ENCODE results near the gene RRM2.

Gene RRM2

DNA sequence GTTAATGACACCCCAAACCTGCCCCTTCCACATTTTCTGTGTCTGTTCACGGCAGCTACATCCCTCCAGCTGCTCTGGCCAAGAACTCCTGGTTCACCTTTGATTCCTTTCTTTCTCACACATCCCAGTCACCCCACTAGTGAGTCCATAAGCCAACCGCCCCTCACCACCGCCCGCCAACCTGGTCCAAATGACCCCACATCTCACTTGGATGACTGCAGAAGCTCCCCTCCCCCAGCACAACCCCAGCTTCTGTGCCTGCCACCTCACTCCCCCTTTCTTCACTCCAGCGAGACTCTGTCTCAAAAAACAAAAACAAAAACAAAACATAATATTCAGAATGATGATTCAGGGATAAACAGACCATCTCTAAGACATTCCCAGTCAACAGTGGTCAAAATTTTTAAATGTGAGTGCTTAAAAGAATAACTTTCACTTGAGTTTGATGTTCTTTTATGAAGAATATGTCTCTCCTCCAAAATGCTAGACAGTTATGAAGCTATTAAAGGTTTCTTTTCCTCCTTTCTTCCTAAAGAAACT is 45.5 kb upstream of the RRM2 start:
- Histone ChIP-seq H3K36me3 (no peaks in the 10 kb centered on the region), H3K27me3 (no peaks in the 10 kb centered on the region), H3K27ac (no peak overlapping the region), H3K9me3 (no peaks in the 10 kb centered on the region), H3K4me1 (peaks cover 0 to 25% (median 21%) of the 10 kb centered on the region in 4 donors), H3K4me3 (no peak overlapping the region)
- intact Hi-C loops (cut with DNase I; ENCODE audit: low total_unique reads) = no loop called here
- TF ChIP-seq, protein P1, sequence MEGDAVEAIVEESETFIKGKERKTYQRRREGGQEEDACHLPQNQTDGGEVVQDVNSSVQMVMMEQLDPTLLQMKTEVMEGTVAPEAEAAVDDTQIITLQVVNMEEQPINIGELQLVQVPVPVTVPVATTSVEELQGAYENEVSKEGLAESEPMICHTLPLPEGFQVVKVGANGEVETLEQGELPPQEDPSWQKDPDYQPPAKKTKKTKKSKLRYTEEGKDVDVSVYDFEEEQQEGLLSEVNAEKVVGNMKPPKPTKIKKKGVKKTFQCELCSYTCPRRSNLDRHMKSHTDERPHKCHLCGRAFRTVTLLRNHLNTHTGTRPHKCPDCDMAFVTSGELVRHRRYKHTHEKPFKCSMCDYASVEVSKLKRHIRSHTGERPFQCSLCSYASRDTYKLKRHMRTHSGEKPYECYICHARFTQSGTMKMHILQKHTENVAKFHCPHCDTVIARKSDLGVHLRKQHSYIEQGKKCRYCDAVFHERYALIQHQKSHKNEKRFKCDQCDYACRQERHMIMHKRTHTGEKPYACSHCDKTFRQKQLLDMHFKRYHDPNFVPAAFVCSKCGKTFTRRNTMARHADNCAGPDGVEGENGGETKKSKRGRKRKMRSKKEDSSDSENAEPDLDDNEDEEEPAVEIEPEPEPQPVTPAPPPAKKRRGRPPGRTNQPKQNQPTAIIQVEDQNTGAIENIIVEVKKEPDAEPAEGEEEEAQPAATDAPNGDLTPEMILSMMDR (IDR thresholded peaks at IDR 0.05) = no peak
- no peak for DNase-seq

DNA sequence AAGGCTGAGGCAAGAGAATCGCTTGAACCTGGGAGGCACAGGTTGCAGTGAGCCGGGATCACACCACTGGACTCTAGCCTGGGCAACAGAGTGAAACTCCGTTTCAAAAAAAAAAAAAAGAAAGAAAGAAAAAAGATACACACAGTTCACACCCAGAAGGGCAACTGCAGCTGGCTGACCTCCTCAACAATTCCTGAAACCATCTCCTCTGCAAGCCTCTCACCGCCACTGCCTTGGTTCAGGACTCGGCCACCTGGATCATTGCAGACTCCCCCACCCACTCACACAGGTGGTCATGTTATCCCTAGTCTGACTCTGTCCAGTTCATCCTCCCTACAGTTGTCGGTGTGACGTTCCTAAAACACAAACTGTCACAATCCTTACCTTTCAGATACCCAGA is 44.5 kb upstream of the RRM2 start:
- intact Hi-C loops (cut with DNase I; ENCODE audit: low total_unique reads) = no loop called here
- Histone ChIP-seq H3K27ac (peak overlapping the region; percentile 91 to 94), H3K9me3 (no peaks in the 10 kb centered on the region), H3K4me3 (no peak overlapping the region), H3K27me3 (no peaks in the 10 kb centered on the region), H3K4me1 (peaks cover 0 to 26% (median 21%) of the 10 kb centered on the region in 4 donors), H3K36me3 (no peaks in the 10 kb centered on the region)
- TF ChIP-seq, protein P1 (IDR thresholded peaks at IDR 0.05) = no peak
- no peak for DNase-seq

DNA sequence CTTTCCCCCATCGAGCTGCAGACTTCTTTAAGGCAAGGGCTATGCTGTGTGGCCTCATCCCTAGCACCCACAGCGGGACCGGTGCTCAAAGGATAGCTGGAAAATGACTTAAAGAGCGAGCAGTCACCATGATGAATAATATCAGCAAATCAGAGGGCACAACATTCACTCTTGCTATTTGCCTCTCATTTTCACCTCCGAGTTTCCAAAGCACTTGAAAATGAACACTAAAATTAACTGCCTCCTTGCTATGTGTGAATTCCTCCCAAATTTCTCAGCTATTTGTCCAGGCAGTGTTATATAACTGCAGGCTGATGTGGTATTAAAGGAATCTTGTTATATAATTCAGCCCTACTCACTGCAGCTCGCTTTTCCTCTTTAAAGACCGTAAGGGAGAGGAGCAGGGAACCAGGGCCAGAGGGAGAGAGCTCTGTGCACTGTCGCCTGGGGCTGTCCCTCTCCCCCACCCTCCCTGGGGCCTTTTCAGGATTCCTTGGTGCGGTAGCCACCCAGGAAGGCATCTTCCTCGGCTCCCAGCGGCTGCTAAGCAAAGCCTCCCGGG is 43.8 kb upstream of the RRM2 start:
- no peak for DNase-seq
- Histone ChIP-seq H3K36me3 (no peaks in the 10 kb centered on the region), H3K4me1 (peaks cover 0 to 34% (median 28%) of the 10 kb centered on the region in 4 donors), H3K27ac (peak overlapping the region; percentile 91 to 94), H3K4me3 (peak overlapping the region; percentile 71 to 84), H3K9me3 (no peaks in the 10 kb centered on the region), H3K27me3 (no peaks in the 10 kb centered on the region)
- intact Hi-C loops (cut with DNase I; ENCODE audit: low total_unique reads) = no loop called here
- TF ChIP-seq, protein P1 (IDR thresholded peaks at IDR 0.05) = no peak

DNA sequence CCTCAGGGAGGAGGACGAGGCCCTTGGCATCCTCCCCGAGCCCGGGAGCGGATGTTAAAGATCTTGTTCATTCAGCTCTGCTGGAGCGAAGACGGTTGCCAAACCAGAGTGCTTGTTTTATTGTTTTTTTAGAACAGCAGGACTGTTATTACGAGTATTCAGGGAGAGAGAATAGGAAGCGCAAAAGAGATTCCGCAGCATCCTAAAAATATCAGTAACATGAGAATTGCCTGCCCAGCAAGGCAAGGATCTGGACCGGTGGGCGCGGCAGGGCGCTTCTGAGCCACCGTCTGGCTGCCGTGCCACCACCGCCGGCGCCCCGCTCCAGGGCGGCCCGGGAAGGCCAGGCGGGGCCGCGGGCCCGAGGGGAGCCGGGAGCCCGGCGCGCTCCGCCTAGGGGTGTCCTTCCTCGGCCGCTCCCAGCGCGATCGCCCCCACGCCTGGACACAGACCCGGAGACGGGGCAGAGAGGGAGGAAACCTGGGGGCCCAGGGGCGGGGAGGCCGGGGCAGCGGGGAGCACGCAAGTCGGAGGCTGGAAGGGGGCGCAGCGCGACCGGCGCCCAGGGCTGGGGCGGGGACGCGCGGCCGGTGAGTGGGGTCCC is 43.2 kb upstream of the RRM2 start:
- peak; percentile 39 to 75 for DNase-seq
- TF ChIP-seq, protein P1 (IDR thresholded peaks at IDR 0.05) = no peak
- no peaks in the 10 kb centered on the region for H3K9me3 ChIP-seq
- H3K27me3 ChIP-seq = no peaks in the 10 kb centered on the region
- peaks cover 0 to 35% (median 28%) of the 10 kb centered on the region in 4 donors for H3K4me1 ChIP-seq
- H3K4me3 ChIP-seq = peak overlapping the region; percentile 71 to 84
- no peaks in the 10 kb centered on the region for H3K36me3 ChIP-seq
- intact Hi-C loops (cut with DNase I; ENCODE audit: low total_unique reads) = no loop called here
- H3K27ac ChIP-seq = peak overlapping the region; percentile 91 to 94

DNA sequence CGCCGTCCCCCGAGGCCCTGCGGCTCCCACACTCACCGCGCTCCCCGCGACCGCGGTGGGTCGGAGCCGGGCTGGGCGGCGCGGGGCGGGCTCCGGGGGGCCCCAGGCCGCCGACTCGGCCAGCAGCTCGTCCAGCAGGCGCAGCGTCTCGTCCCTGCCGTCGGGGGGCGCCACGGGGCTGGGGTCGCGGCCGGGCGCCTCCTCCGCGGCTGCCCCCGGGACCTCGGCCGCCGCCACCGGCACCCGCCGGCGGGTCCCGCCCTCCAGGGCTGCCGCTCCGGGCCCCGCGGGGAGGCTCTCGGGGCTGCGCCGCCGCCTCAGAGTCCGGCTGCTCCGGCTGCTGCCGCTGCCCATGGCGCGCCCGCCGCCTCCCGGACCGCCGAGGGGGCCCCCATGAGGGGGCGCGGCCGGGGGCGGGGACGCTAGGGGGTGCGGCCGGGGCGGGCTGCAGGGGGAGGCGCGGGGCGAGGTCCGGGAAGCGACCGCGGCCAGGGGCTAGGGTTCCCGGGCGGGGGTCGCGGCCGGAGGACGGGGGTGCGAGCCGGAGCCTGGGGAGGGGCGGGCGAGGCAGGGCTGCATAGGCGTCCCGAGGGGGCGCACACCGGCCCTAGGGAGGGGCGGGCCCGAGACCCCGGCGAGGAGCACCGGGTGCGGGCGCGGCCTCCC is 42.5 kb upstream of the RRM2 start, which contains the start of gene CYS1:
CYS1 (minus strand) TSS at position 542 of the 666 bp plus-strand sequence; CDS start at position 354, 188 bp downstream.
- peak within 1 kb of the TSS; percentile 71 to 84 for H3K4me3 ChIP-seq
- no peaks in the 10 kb centered on the region for H3K36me3 ChIP-seq
- TF ChIP-seq, protein P1 (IDR thresholded peaks at IDR 0.05) = peak in 1 of 2 experiments; percentile 48
- no peaks in the 10 kb centered on the region for H3K27me3 ChIP-seq
- DNase-seq = no peak
- H3K27ac ChIP-seq = peak within 1 kb of the TSS; percentile 91 to 94
- H3K4me1 ChIP-seq = peaks cover 0 to 35% (median 28%) of the 10 kb centered on the region in 4 donors
- no peaks in the 10 kb centered on the region for H3K9me3 ChIP-seq
- intact Hi-C loops (cut with DNase I; ENCODE audit: low total_unique reads) = no loop called here
